Measurements from ENCODE around the gene ITPR3.

Gene ITPR3

DNA sequence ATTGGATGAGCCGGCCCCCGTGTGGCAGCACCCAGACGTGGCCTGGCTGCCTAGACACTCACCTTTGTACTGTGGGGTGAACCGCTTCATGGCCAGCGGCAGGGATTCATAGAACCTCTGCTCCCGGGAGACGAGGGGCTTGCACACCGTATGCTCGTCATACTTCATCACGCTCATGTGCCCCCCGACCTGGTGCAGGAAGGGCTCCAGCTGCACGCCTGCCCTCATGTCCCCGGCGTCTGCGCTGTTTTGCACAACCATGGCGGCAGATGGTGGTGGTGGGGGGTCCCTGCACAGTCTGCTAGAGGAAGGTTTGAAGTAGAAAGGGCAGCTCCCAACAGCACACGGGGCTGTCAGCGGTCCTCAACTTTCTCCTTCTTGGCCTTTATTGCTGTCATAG lies 114.1 kb downstream of the ITPR3 start:
- Histone ChIP-seq H4K20me1 (ENCODE audit: insufficient read depth, low read length) (no peaks in the 10 kb centered on the region), H2AFZ (ENCODE audit: low read length) (no peak overlapping the region), H3K9ac (ENCODE audit: low read length) (no peak overlapping the region), H3K4me2 (ENCODE audit: low read length) (no peak overlapping the region), H3K79me2 (ENCODE audit: insufficient read depth, low read length) (no peaks in the 10 kb centered on the region), H3K27me3 (ENCODE audit: insufficient read depth, low read length) (peaks cover 12% of the 10 kb centered on the region; the same call in 1 of the 2 replicates), H3K36me3 (ENCODE audit: insufficient read depth, low read length) (no peaks in the 10 kb centered on the region), H3K4me3 (ENCODE audit: low read depth, low read length, poor library complexity, severe bottlenecking) (no peak overlapping the region), H3K9me3 (ENCODE audit: low read length) (no peaks in the 10 kb centered on the region), H3K4me1 (ENCODE audit: insufficient read depth, low read length, severe bottlenecking) (no peaks in the 10 kb centered on the region), H3F3A (ENCODE audit: insufficient read depth, low read length) (no peaks in the 10 kb centered on the region), H3K27ac (ENCODE audit: low read depth, low read length, poor library complexity, severe bottlenecking) (no peak overlapping the region), H3K9me2 (ENCODE audit: low read depth, low read length) (no peaks in the 10 kb centered on the region)
- no peak for TF ChIP-seq EZH2 (IDR thresholded peaks at IDR 0.05; ENCODE audit: borderline replicate concordance, low read length)
- TF ChIP-seq, protein P1, sequence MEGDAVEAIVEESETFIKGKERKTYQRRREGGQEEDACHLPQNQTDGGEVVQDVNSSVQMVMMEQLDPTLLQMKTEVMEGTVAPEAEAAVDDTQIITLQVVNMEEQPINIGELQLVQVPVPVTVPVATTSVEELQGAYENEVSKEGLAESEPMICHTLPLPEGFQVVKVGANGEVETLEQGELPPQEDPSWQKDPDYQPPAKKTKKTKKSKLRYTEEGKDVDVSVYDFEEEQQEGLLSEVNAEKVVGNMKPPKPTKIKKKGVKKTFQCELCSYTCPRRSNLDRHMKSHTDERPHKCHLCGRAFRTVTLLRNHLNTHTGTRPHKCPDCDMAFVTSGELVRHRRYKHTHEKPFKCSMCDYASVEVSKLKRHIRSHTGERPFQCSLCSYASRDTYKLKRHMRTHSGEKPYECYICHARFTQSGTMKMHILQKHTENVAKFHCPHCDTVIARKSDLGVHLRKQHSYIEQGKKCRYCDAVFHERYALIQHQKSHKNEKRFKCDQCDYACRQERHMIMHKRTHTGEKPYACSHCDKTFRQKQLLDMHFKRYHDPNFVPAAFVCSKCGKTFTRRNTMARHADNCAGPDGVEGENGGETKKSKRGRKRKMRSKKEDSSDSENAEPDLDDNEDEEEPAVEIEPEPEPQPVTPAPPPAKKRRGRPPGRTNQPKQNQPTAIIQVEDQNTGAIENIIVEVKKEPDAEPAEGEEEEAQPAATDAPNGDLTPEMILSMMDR (IDR thresholded peaks at IDR 0.05; ENCODE audit: low read length): no peak

DNA sequence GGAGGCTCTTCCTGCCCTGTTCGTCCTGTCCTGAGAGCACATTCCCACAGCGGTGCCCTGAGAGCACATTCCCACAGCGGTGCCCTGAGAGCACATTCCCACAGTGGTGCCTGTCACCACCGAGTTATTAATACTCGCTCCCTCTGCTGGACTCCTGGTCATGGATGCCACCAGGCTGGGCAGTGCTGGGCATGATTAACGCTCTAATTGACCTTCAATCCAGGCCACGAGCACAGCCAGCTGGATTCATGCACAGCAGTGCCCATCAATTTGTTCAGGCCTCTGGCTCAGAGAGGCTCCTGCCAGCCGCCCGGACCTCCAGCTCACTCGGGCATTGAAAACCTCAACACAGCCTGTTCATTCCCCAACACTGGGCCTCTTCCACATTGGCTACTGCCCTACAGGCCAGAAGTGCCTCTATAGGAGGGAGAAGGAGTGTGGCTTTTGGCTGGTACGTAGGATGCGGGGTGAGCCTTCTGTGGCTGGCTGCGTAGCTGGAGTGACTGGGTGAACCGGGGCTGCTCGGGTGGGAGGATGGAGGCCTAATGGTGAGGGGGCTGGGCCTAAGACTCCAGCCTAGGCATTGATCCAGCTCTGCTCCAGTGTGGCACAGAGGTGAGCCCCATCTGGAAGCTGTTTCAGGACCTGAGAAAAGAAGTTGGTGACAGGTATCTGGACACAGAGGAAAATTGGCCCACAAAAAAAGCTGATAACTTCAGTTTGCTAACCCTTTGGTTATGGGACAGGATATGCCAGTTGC lies 116.3 kb downstream of the ITPR3 start:
- Histone ChIP-seq H3K36me3 (ENCODE audit: insufficient read depth, low read length) (no peaks in the 10 kb centered on the region), H3K9me3 (ENCODE audit: low read length) (no peaks in the 10 kb centered on the region)

DNA sequence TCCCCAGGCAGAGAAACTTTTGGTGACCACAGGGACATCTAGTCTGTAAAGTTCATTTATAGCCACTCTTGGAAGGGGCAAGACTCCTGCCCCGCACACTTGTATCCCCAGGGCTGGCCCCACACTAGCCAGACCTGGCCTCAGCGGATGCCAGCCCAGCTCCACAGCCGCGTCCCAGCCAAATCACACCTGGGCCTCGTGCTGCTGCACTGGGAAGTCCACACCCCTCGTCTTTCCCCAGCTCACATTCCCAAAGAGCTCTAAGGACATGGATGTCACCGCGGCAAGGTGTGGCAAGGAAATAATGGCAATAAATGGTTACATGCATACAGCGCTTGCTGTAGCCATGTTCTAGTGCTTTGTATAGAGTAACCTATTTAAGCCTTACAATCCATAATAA lies 117.0 kb downstream of the ITPR3 start:
- H3K27me3 ChIP-seq (ENCODE audit: insufficient read depth, low read length): peaks cover 4% of the 10 kb centered on the region; the same call in 1 of the 2 replicates

More for the DNA sequence above, 116.3 kb downstream of the ITPR3 start:
- Histone ChIP-seq H3K4me3 (ENCODE audit: low read depth, low read length, poor library complexity, severe bottlenecking) (no peak overlapping the region), H3K4me2 (ENCODE audit: low read length) (no peak overlapping the region), H3F3A (ENCODE audit: insufficient read depth, low read length) (no peaks in the 10 kb centered on the region), H3K27ac (ENCODE audit: low read depth, low read length, poor library complexity, severe bottlenecking) (no peak overlapping the region), H3K9ac (ENCODE audit: low read length) (no peak overlapping the region), H2AFZ (ENCODE audit: low read length) (no peak overlapping the region), H3K79me2 (ENCODE audit: insufficient read depth, low read length) (no peaks in the 10 kb centered on the region), H3K27me3 (ENCODE audit: insufficient read depth, low read length) (peaks cover 4% of the 10 kb centered on the region; the same call in 1 of the 2 replicates), H3K9me2 (ENCODE audit: low read depth, low read length) (no peaks in the 10 kb centered on the region), H3K4me1 (ENCODE audit: insufficient read depth, low read length, severe bottlenecking) (no peaks in the 10 kb centered on the region), H4K20me1 (ENCODE audit: insufficient read depth, low read length) (no peaks in the 10 kb centered on the region)
- TF ChIP-seq, protein P1 (IDR thresholded peaks at IDR 0.05; ENCODE audit: low read length): no peak
- TF ChIP-seq EZH2 (IDR thresholded peaks at IDR 0.05; ENCODE audit: borderline replicate concordance, low read length): no peak

More for the DNA sequence above, 117.0 kb downstream of the ITPR3 start:
- TF ChIP-seq EZH2 (IDR thresholded peaks at IDR 0.05; ENCODE audit: borderline replicate concordance, low read length): no peak
- TF ChIP-seq, protein P1 (IDR thresholded peaks at IDR 0.05; ENCODE audit: low read length): no peak
- H3K79me2 ChIP-seq (ENCODE audit: insufficient read depth, low read length): no peaks in the 10 kb centered on the region
- no peak overlapping the region for H2AFZ ChIP-seq (ENCODE audit: low read length)
- no peak overlapping the region for H3K4me3 ChIP-seq (ENCODE audit: low read depth, low read length, poor library complexity, severe bottlenecking)
- H3K27ac ChIP-seq (ENCODE audit: low read depth, low read length, poor library complexity, severe bottlenecking): no peak overlapping the region
- H3K4me2 ChIP-seq (ENCODE audit: low read length): no peak overlapping the region
- H3F3A ChIP-seq (ENCODE audit: insufficient read depth, low read length): no peaks in the 10 kb centered on the region
- no peak overlapping the region for H3K9ac ChIP-seq (ENCODE audit: low read length)
- no peaks in the 10 kb centered on the region for H3K9me3 ChIP-seq (ENCODE audit: low read length)
- no peaks in the 10 kb centered on the region for H3K36me3 ChIP-seq (ENCODE audit: insufficient read depth, low read length)
- no peaks in the 10 kb centered on the region for H4K20me1 ChIP-seq (ENCODE audit: insufficient read depth, low read length)
- H3K9me2 ChIP-seq (ENCODE audit: low read depth, low read length): no peaks in the 10 kb centered on the region
- H3K4me1 ChIP-seq (ENCODE audit: insufficient read depth, low read length, severe bottlenecking): no peaks in the 10 kb centered on the region
